GM10266 (cell line): ENCODE results near the gene CHPF.

Experiments used
- DNase-seq: peaks from one replicate; pipeline ENCODE4 v3.0.0; 2012; ENCODE audit errors: extremely low spot score
- CTCF ChIP-seq: IDR thresholded peaks from 2 replicates; pipeline ENCODE4 v1.5.1; 2012; ENCODE audit warnings: mild to moderate bottlenecking, low read depth; ENCODE audit not compliant: control insufficient read depth, insufficient read depth; ENCODE audit errors: missing control alignments

Gene CHPF

DNA sequence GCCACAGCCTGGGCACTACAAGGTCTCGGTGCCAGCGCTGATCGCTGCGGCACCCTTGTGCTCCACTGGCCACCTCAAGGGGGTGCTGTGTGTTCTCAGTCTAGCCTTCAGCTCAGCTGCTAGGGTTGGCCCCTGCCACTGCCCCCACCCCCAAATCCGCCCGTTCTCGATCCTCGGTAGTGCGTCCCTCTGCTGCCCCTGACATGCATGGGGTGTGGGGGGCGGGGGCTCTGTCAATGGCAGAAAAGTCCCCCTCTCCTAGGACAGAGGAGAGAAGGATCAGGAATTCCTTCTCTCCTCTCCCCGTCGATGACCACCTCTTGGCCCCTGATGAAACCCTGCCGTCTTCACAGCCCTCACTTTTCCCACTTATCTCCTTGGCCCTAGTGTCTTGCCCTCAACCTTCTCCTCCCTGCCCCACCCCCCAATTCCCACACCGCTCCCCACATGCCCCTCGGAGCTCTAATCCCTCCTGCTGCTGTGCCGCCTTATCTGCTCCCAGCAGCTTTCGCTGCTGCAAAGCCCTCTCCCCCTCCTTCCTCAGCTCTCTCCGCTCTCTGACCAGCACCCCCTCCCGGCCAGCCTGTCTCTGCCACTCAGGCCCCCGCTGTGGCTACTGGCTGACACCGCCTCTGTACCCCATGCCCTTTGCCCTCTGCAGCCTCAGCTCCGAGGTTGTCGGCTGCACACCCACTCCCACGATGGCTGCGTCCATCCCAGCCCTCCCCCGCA is 33.7 kb downstream of the CHPF start:
- DNase-seq, result peak; percentile 70
- TF ChIP-seq CTCF, result peak; percentile 72

GRCh38 chr2:219508971-219509779 is 34.4 kb downstream of the CHPF start:
- DNase-seq, result no peak
- TF ChIP-seq CTCF, result no peak

- TF ChIP-seq CTCF, result no peak
- DNase-seq, result no peak
Measured at GRCh38 chr2:219508444-219508734, 35.2 kb downstream of the CHPF start.

DNA sequence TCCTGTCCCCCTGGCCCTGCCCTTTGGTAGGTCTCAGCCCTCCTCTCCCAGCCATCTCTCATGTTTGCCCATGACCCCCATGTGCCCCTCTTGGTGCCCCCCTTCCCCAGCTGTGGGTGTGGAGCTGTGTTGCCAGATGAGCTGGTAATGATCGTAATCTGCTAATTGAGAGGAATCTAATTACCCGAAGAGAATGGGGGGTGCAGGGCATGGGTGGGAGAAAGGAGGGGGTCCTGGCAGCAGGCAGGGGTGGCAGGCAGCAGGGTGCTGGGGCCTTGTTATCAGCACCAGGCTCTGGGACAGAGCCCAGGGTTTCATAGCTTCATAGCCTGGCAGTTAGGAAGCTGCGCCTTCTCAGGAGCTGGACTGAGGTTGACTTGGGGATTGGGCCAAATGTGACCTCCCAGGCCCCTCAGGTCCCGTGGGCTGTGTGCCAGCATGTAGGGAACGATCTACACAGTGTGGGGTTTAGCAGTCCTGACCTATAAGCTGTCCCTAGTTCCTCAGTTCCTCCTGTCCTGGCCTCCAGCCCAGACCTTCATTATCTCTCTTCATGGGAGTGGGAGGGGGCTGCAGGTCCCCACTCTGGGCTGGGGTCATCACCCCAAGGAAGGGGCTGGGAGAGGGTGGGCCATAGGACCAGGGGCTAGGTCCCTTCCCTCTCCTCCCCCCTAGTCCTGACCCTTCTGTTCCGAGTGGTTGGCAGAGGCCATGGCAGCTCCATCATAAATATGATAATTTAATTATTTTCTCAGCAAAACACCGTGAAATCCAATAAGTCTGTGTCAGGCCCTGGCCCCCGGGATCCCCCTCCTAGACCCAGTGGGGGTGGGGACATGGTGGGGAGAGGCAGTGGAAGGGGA is 35.8 kb downstream of the CHPF start:
- no peak for TF ChIP-seq CTCF
- no peak for DNase-seq

DNA sequence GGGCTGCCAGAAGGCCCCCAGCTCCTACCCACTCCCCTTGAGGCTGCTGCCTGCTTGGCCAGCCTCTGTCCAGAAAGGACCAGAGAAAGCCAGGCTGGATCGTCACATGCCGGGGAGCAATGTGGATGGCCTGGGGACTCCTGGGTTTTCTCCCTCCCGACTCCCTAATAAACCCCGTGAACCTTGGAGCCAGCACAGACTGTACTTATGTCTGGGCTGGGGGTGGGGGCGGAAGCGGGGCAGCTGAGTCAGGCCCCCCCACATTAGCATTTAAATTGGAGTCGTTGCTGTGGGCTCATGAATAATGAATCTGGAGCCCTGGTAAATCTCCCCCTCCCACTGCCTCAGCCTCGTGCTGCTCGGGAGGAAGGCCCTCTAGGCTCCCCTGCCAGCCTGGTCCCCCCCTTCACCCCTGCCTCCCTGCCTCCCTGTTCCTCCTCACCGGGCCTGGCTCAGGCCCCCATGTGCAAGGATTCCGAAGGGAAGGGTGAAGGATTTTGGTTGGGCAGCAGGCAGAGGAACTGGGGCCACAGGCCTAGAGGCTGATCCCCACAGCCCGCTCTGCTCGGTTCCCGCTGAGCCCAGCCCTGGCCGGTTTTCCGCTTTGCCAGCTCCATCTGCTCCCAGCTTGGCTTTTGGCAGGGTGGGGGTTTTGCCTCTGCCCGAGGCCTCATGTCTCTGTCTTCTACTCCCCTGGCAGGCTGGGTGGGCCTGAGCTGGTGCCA is 36.6 kb downstream of the CHPF start:
- DNase-seq, result no peak
- TF ChIP-seq CTCF, result no peak

DNA sequence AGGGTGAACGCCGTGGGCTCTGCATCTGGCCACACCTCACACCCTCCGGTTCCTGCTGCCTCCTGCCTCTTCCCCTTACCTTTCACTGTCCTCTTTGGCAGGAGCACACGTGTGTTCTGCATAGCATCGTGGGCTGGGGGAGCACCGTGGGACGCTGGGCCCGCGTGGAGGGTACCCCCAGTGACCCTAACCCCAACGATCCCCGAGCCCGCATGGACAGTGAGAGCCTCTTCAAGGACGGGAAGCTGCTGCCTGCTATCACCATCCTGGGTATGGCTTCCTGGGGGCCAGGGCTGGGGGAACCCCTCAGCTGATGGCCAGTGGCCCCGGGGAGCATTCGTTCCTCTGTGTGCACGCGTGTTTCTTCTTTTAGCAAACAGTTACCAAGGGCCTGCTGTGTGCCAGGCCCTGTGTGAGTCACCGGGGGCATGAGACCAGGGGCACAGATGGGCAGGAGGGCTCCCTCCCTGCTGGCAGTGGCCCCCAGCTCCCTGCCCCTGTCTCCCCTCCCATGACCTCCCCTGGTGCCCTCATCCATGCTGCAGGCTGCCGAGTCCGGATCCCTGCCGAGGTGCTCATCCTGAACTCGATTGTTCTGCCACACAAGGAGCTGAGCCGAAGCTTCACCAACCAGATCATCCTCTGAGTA is 37.3 kb downstream of the CHPF start:
- TF ChIP-seq CTCF, result no peak
- DNase-seq, result no peak
